NCI-H82 (cell line): ENCODE measurements around the gene TCF20.
A peak's percentile ranks its signal among the peaks of the same experiment; 100 is the strongest.

Experiments
- DNase-seq: peaks from one replicate; lab custom pipeline; 2025; lab: John Stamatoyannopoulos, UW

Gene TCF20

GRCh38 chr22:42300259-42301076 lies 30.0 kb upstream of the TCF20 start:
- DNase-seq = no peak

DNA sequence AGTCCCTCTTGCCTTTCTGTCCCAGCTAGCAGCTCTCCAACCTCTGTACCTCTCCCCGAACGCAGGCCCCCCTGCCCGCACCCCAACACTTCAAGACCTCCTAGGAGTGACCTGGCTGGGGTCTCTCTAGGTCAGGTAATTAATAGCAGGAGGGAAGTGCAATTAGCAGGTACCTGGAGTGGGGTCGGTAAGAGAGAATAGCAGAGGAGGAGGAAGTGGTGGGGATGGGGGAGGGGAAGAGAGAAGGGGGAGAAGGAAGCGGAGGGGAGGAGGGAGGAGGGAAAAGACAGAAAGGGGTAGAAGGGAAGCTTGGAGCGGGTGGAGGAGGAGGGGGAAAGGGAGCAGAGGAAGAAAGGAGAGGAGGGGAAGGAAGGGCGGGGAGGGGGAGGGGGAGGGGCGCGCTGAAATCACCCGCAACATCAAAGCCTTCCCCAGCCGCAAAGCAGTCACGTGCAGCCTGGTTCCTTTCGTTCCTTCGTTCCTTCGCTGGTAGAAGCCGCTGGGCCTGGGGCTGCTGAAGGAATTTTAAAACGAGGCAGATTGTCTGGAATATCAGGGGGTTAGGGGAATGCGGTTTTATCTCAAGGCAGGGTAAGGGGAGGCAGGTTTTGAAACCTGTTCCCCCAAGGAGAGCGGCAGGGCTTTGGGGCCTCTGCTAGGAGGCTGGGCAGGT lies 29.3 kb upstream of the TCF20 start:
- DNase-seq = peak; percentile 41

- DNase-seq = no peak
Observed at GRCh38 chr22:42298746-42299145, 28.3 kb upstream of the TCF20 start.

- DNase-seq = no peak
Observed at GRCh38 chr22:42297778-42298177, 27.3 kb upstream of the TCF20 start.

GRCh38 chr22:42296883-42297282 lies 26.4 kb upstream of the TCF20 start:
- no peak for DNase-seq

- DNase-seq = no peak
Observed at GRCh38 chr22:42296381-42296853, 26.0 kb upstream of the TCF20 start.

DNA sequence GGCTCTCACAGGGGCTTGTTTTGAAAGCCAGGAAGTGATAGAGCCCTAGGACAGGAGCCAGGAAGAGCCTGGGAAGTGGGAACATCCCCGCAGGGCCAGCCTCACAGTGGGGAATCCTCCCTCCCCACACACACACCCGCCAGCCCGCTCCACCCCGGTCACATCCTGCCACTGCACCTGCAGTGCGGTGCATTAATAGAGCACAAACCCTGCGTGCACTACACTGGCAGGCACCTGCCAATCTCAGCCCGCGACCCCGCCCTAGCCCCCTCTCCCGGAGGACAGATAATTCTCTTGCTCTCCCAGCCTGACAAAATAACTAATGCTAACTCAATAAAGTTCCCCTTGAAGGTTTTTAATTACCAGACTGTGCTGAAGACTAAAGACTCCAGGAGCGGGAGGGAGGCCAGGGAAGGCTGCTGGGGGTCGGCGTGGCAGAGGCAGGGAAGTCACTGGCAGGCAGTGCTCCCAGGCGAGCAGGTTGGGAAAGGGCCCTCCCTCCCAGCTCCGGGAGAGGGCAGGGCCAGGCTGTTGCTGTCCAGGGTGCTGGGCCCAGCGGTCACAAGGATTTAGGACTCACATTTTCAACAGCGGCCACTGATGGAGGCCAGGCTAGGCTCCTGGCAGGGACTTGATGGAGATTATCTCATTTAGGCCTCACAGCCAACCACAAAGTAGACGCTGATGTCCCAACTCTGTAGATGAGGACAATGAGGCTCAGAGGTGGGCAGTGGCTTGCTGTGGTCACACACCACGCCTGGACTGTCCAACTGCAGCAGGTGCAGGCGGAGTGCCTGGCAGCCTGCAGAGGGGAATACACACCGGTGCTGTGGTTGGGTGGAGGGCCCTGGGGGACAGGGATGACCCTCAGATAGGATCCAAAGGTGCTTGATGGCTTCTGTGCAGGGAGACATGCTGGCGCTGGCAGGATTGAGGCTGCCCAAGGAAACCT lies 23.9 kb upstream of the TCF20 start:
- no peak for DNase-seq

DNA sequence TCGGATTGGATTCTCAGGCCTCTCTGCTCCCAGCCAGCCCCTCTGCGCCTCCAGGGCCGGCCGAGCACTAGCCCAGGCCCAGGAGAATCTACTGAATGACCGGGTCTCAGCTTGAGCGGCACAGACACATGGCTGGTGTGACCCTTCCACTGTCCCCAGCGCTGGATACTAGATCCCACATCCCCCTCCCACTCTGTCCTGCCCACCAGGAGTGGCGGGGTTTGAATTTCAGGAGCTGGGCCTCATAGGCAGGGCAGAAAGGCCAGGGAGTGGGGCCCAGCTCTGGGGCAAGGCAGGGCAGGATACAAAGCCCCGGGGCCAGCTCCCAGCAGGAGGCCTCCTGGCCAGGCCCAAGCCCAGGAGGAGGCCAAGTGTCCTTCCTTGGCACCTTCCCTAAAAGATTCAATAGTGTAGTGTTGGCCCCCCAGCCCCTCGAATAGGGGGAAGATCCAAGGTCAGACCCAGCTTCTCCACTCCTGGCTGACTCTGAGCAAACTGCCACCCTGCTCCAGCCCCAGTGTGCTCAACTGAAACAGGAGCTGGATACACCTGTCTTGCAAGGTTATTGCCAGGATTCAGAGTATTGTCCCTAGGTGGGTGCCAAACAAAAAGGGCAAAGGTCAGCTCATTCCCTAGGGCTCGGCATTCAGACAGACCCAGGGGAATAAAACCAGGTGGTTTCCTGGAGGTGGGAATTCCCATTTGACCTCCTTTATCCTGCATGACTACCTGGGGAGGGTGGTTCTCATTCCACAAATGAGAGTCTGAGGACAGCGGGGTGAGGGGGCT lies 22.5 kb upstream of the TCF20 start:
- no peak for DNase-seq

GRCh38 chr22:42291287-42291686 lies 20.8 kb upstream of the TCF20 start:
- no peak for DNase-seq

- DNase-seq = peak; percentile 82
Observed at GRCh38 chr22:42289671-42290541, 19.5 kb upstream of the TCF20 start.

GRCh38 chr22:42288791-42289190 lies 18.3 kb upstream of the TCF20 start:
- no peak for DNase-seq

- DNase-seq = no peak
Observed at GRCh38 chr22:42287174-42287890, 16.9 kb upstream of the TCF20 start.

DNA sequence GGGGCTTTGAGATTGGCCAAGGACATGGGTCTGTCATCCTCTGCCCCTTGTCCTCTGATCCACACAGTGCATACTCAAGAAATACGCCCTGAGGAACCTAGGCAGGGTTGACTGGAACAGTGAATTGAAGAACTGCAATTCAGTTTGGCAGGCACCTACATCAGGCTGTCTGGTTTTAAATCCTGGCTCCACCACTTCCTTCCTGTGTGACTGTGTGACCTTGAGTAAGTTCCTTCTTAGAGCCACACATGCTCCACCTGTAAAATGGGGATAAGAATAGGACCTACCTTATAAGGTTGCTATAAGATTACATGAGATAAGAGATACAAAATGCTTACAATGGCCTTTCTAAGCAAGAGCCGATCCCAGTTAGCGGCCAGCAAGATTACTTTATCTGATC lies 15.8 kb upstream of the TCF20 start:
- no peak for DNase-seq

GRCh38 chr22:42285604-42286003 lies 15.2 kb upstream of the TCF20 start:
- DNase-seq = no peak

DNA sequence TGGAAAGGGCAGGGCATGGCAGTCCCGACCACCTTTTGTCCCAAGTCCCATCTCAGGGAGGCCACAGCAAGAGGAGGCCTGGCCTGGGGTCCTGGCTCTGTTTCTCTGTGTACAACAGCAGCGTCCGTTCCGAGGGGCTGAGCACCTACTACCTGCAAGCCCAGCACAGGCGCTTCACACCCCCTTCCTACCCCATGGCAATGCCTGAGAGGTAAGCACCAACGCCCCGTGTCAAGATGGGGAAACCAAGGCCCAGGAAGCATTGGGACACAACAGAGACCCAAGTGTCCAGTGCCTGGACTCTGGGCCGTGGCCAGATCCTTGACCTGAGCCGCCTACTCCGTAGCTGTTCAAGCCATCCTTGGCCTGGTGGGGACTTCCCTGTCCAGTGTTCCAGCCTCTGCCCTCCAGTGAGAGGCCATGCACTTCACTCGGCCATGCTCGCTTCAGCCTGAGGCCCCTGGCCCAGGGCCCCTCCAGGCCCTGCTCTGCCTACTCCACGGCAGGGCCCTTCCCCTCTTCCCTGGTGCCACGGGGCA lies 14.3 kb upstream of the TCF20 start:
- no peak for DNase-seq

DNA sequence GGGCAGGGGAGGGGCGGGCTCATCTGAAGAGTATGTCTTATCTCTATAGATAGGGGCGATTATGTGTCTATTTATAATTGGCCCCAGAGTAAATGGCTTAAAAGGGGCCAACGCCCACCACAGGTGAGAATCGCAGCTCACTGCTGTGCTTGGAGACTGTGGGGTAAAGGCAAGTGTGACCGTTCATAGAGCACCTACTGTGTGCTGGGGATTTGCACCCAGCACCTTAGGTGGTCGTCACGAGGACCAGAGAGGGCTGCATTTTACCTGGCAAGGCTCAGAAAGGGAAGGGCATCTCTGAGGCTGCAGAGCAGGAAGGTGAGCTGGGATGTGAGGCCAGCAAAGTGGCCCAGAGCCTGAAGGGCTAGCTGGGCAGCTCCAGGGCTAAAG lies 13.7 kb upstream of the TCF20 start:
- DNase-seq = no peak

DNA sequence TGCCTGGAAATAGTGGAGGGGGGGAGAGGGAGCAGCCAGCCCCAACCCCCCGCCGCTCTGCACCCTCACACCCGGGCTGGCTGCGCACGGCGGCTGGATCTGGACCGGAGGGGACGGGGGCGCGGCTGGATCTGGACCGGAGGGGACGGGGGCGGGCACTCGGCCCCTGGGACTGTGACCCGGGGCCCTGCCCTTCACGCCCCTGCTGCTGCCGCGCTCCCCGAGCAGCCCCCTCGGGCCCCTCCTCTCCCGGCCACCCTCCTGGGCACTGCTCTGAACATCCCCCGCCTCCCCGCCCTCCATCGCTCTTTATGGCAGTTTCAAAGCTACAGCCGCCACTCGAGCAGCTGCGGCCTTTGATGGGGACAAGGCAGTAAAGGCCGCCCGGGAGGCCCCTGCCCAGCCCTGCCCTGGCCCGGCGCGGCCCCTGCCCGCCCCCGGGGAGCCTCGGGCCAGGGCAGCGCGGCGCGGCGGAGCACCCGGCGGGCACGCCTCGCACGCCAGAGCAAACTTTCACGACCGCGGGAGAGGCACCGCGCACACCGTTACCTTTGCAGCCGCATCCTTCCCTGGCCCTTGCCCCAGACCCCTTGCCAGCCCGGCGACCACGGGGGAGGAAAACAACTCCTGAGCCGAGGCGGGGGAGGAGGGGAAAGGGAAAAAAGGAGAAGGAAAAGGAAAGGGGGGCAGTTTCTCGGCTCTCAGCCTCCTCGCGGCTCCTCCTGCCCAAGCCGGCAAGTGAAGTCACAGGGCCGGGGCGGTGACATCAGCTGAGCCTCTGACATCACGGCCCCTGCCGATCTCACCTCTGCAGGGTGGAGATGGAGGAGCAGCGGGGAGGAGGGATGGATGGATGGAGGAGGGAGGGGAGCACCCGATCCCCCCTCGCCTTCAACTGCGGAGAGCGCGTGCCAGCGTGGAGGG lies 13.1 kb upstream of the TCF20 start:
- DNase-seq = no peak

DNA sequence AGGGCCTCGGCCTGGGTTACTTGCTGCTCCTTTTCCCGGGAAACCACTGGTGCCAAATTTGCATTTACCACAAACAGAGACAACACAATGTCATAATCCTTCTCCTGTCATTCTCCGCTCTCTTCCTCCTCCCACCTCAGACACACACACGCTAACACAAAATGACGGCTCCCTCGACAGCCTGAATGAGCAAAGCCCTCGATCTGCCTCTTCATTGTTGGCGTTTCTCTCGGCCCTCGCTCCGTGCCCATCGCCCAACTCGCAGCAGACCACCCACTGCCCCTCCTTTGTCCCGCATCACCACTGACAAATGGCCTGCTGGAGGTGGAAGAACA lies 12.5 kb upstream of the TCF20 start:
- no peak for DNase-seq
